BJ (cell line): ENCODE measurements around the gene ZFPL1. TPM values are rescaled to one million over a fixed set of nuclear protein-coding genes. Genes with fewer than 3 reads are reported as not detected.
A peak's percentile ranks its signal among the peaks of the same experiment; 100 is the strongest.

Source experiments
- CTCF ChIA-PET: fragments of 350-600 bp; formaldehyde crosslinking; extraction: SDS; loops from one replicate; lab custom pipeline; 2021; ENCODE audit warnings: antibody characterized with exemption, inconsistent platforms; lab: Yijun Ruan, JAX
- POLR2A ChIA-PET: fragments of 300-600 bp; sonication (Branson Sonifier 250); formaldehyde crosslinking; extraction: SDS; loops from one replicate; lab custom pipeline; 2021; ENCODE audit warnings: antibody characterized with exemption; lab: Charles Lee
- DNase-seq: peaks from one replicate; pipeline ENCODE4 v3.0.0-alpha.2; 2011; ENCODE audit warnings: low read depth
- H3K27me3 ChIP-seq: 2 replicates; pipeline ENCODE4 v1.6.0; 2011; ENCODE audit warnings: low read length; ENCODE audit not compliant: control insufficient read depth, insufficient read depth
- H3K36me3 ChIP-seq: 2 replicates; pipeline ENCODE4 v1.5.1; 2011; ENCODE audit warnings: low read length; ENCODE audit not compliant: control insufficient read depth, insufficient read depth
- H3K4me3 ChIP-seq: 2 replicates; pipeline ENCODE4 v1.5.1; 2011; ENCODE audit warnings: low read depth, mild to moderate bottlenecking, control low read depth, low read length
- CTCF ChIP-seq: IDR thresholded peaks from 2 replicates; pipeline ENCODE4 v1.5.1; 2011; ENCODE audit warnings: low read depth, mild to moderate bottlenecking, control low read depth, inconsistent platforms, low read length, moderate library complexity; ENCODE audit not compliant: insufficient read depth
- polyA plus RNA-seq: library from polyadenylated mRNA; depleted of rRNA; stranded (reverse); fragments of >200 nt; gene quantifications from 2 replicates; pipeline ENCODE4 v1.2.3, GENCODE V29; 2011

ZFPL1 gene
- polyA plus RNA-seq, 1 experiment, result 91.8 TPM

- CTCF ChIA-PET, result interaction anchor here (0.9 to 4.7 kb wide), 5 partner anchors 10 to 333 kb away, joined by 3 to 25 read pairs (median 5); partner anchors contain the start of gene SYVN1
- no peak for TF ChIP-seq CTCF
- Histone ChIP-seq H3K27me3 (no peaks in the 10 kb centered on the region), H3K36me3 (peaks cover 6% of the 10 kb centered on the region), H3K4me3 (no peak overlapping the region)
- POLR2A ChIA-PET, result no interaction called here
- no peak for DNase-seq
Observed at GRCh38 chr11:65119670-65119995, 35.6 kb downstream of the ZFPL1 start.

GRCh38 chr11:65120831-65121230, 36.8 kb downstream of the ZFPL1 start:
- Histone ChIP-seq H3K36me3 (peaks cover 9% of the 10 kb centered on the region), H3K27me3 (no peaks in the 10 kb centered on the region), H3K4me3 (peak overlapping the region; percentile 55)
- ChIA-PET POLR2A (no interaction called here), CTCF (interaction anchor here (1.5 to 4.7 kb wide), 5 partner anchors 8 to 107 kb away, joined by 3 to 25 read pairs (median 5); partner anchors contain the start of genes ARL2, SYVN1 and TM7SF2)
- DNase-seq, result no peak
- no peak for TF ChIP-seq CTCF

GRCh38 chr11:65121447-65121864, 37.4 kb downstream of the ZFPL1 start:
- DNase-seq, result no peak
- H3K36me3 ChIP-seq, result peaks cover 12% of the 10 kb centered on the region
- TF ChIP-seq CTCF, result no peak
- H3K27me3 ChIP-seq, result no peaks in the 10 kb centered on the region
- CTCF ChIA-PET, result interaction anchor here (0.8 to 2.0 kb wide), 8 partner anchors 9 to 108 kb away, joined by 3 to 21 read pairs (median 4); partner anchors contain the start of genes ARL2, SYVN1 and TM7SF2
- H3K4me3 ChIP-seq, result peak overlapping the region; percentile 55
- POLR2A ChIA-PET, result interaction anchor here (0.6 to 1.2 kb wide), 6 partner anchors 10 to 193 kb away, joined by 3 to 13 read pairs (median 4); partner anchors contain the start of genes CDC42EP2 and TM7SF2

- ChIA-PET CTCF (interaction anchor here (0.7 to 2.0 kb wide), 8 partner anchors 8 to 203 kb away, joined by 3 to 21 read pairs (median 3); partner anchors contain the start of genes ARL2 and TM7SF2), POLR2A (interaction anchor here (0.6 to 1.2 kb wide), 7 partner anchors 9 to 192 kb away, joined by 3 to 13 read pairs (median 3); partner anchors contain the start of genes CDC42EP2 and TM7SF2)
- Histone ChIP-seq H3K36me3 (peaks cover 16% of the 10 kb centered on the region), H3K27me3 (no peaks in the 10 kb centered on the region), H3K4me3 (peak within 1 kb of the TSS; percentile 55)
- no peak for TF ChIP-seq CTCF
- peak; percentile 86 for DNase-seq
Observed at GRCh38 chr11:65121865-65122696, 38.1 kb downstream of the ZFPL1 start, which contains the start of the genes FAU and MRPL49. Gene FAU, minus strand, starts transcription at chr11:65122134. Its CDS starts 321 bp downstream, at chr11:65121813. Gene MRPL49, plus strand, starts transcription at chr11:65122321. Its CDS starts 26 bp downstream, at chr11:65122347.

- DNase-seq, result no peak
- Histone ChIP-seq H3K27me3 (no peaks in the 10 kb centered on the region), H3K36me3 (peaks cover 34% of the 10 kb centered on the region), H3K4me3 (no peak overlapping the region)
- no peak for TF ChIP-seq CTCF
- POLR2A ChIA-PET, result no interaction called here
- CTCF ChIA-PET, result interaction anchor here (1.0 to 1.6 kb wide), 3 partner anchors 10 to 14 kb away, joined by 3 to 9 read pairs (median 5); partner anchors contain the start of gene TM7SF2
Observed at GRCh38 chr11:65124480-65125196, 40.6 kb downstream of the ZFPL1 start.
